ENCODE data around the gene GPR63. TPM values are rescaled to one million over a fixed set of nuclear protein-coding genes. Genes with fewer than 3 reads are reported as not detected.

GPR63 gene
- total RNA-seq, 6 experiments from 2014 or later, result 0.02 to 0.16 (median 0.07) TPM; not detected in 2

DNA sequence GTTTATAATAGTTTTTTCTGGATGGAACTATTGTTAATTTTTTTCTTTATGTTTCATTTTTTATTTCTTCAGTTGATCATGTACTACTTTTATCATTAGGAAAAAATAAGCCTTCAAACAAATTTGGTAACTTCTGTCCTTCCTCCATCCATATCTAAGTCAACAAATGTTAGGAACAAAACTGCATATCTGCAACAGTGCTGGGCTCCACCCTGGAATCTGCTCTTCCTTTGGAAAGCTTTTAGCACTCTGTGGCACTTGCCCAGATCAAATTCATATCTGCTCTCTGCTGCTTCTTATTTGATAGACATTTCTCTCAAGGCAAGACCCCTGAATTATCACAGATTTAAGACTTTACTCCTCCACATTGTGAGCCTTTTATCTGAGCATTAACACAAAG is 24.3 kb upstream of the GPR63 start:
- intact Hi-C loops (cut with DNase I), result no loop called here
- Histone ChIP-seq H3K27ac (no peak overlapping the region), H3K36me3 (no peaks in the 10 kb centered on the region), H3K4me3 (no peak overlapping the region), H3K9me3 (no peaks in the 10 kb centered on the region), H3K4me1 (no peaks in the 10 kb centered on the region), H3K27me3 (no peaks in the 10 kb centered on the region)
- DNase-seq (no peak), ATAC-seq (no peak)
- TF ChIP-seq POLR2A (IDR thresholded peaks at IDR 0.05), result no peak
- TF ChIP-seq, protein P1, sequence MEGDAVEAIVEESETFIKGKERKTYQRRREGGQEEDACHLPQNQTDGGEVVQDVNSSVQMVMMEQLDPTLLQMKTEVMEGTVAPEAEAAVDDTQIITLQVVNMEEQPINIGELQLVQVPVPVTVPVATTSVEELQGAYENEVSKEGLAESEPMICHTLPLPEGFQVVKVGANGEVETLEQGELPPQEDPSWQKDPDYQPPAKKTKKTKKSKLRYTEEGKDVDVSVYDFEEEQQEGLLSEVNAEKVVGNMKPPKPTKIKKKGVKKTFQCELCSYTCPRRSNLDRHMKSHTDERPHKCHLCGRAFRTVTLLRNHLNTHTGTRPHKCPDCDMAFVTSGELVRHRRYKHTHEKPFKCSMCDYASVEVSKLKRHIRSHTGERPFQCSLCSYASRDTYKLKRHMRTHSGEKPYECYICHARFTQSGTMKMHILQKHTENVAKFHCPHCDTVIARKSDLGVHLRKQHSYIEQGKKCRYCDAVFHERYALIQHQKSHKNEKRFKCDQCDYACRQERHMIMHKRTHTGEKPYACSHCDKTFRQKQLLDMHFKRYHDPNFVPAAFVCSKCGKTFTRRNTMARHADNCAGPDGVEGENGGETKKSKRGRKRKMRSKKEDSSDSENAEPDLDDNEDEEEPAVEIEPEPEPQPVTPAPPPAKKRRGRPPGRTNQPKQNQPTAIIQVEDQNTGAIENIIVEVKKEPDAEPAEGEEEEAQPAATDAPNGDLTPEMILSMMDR (IDR thresholded peaks at IDR 0.05), result no peak

DNA sequence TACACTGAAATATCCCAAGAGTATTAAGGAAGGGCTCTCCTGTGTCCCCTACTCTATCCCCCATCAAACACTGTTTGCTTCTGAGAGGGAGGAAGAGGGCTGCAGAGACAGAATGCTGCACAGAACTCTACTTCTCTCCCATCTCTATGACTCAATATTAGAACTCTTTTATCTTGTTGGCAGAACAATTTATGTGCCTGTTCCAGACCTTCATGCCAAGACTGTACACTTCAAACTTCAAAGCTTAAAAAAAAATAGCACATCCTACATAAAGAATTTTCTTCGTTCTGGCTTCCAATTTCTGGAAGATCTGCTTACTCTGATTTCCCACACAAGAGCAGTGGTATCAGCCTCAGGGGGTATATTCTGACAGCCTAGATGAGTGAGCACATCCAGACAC is 19.6 kb upstream of the GPR63 start:
- Histone ChIP-seq H3K9me3 (no peaks in the 10 kb centered on the region), H3K4me3 (no peak overlapping the region), H3K4me1 (no peaks in the 10 kb centered on the region), H3K36me3 (no peaks in the 10 kb centered on the region), H3K27me3 (no peaks in the 10 kb centered on the region), H3K27ac (no peak overlapping the region)
- intact Hi-C loops (cut with DNase I), result no loop called here
- DNase-seq, result no peak
- no peak for TF ChIP-seq POLR2A (IDR thresholded peaks at IDR 0.05)
- TF ChIP-seq, protein P1 (IDR thresholded peaks at IDR 0.05), result no peak
- WGBS (ENCODE audit: insufficient coverage, low coverage, low lambda C conversion rate, missing lambda C conversion rate), result 44% methylated on average over 1 of the region's 1 CpG
- no peak for ATAC-seq

DNA sequence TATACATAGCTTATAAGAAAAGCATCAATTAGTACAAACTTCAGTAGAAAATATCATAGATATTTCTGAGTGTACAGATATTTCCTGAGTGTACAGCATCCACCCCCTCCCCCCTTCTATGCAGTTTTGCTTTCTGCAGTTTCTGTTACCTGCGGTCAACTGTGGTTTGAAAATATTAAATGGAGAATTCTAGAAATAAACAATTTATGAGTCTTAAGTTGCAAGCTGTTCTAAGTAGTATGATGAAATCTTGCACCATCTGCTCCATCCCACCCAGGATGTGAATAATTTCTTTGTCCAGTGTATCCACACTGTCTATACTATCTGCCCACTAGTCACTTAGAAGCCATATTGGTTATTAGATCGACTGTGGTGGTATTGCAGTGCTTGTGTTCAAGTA is 15.8 kb upstream of the GPR63 start:
- ATAC-seq, result no peak
- H3K27ac ChIP-seq, result no peak overlapping the region
- WGBS (ENCODE audit: insufficient coverage, low coverage, low lambda C conversion rate, missing lambda C conversion rate), result 53% methylated on average over 2 of the region's 2 CpGs
- no peaks in the 10 kb centered on the region for H3K27me3 ChIP-seq
- no peaks in the 10 kb centered on the region for H3K4me1 ChIP-seq
- H3K9me3 ChIP-seq, result no peaks in the 10 kb centered on the region
- TF ChIP-seq, protein P1 (IDR thresholded peaks at IDR 0.05), result no peak
- TF ChIP-seq POLR2A (IDR thresholded peaks at IDR 0.05), result no peak
- H3K4me3 ChIP-seq, result no peak overlapping the region
- H3K36me3 ChIP-seq, result no peaks in the 10 kb centered on the region
- DNase-seq, result no peak
- intact Hi-C loops (cut with DNase I), result no loop called here

DNA sequence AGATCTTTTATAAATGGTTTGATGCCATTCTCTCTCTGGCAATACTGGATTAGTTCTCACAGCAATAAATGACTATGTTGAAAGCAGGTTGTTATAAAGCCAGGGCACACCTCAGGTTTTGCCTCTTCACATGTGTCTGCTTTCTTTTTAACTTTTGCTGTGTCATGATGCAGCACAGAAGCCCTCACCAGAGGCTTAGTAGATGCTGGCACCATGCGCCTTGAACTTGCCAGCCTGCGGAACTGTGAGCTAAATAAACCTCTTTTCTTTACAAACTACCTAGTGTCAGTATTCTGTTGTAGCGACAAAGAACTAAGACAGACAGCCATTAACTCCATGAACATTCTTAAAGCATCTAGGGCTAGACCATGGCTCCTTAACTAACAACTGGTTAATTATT is 15.3 kb upstream of the GPR63 start:
- H3K4me3 ChIP-seq, result no peak overlapping the region
- no peaks in the 10 kb centered on the region for H3K4me1 ChIP-seq
- no peaks in the 10 kb centered on the region for H3K36me3 ChIP-seq
- no peak for TF ChIP-seq POLR2A (IDR thresholded peaks at IDR 0.05)
- TF ChIP-seq, protein P1 (IDR thresholded peaks at IDR 0.05), result no peak
- H3K27ac ChIP-seq, result no peak overlapping the region
- H3K27me3 ChIP-seq, result no peaks in the 10 kb centered on the region
- no peak for ATAC-seq
- intact Hi-C loops (cut with DNase I), result no loop called here
- DNase-seq, result no peak
- 69% methylated on average over 3 of the region's 3 CpGs for WGBS (ENCODE audit: insufficient coverage, low coverage, low lambda C conversion rate, missing lambda C conversion rate)
- no peaks in the 10 kb centered on the region for H3K9me3 ChIP-seq

DNA sequence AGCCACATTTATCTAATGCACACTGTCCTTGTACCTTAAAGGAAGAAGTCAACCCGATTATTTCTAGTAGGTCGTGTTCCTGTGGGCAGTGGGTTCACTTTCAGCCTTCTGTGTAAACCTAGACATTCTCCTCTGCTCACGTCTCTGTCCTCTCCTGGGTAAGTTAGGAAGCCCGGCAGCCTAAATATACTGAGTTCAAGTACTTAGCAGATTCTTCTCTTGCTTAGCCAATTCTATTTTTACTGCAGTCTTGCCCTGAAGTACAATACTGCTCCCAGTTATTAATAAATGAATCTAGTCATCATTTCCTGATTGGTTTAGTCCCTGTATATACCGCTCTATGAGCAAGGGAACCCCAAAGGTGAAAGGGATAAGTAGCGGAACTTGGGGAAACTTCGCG is 14.6 kb upstream of the GPR63 start:
- intact Hi-C loops (cut with DNase I), result no loop called here
- WGBS (ENCODE audit: insufficient coverage, low coverage, low lambda C conversion rate, missing lambda C conversion rate), result 77% methylated on average over 7 of the region's 8 CpGs
- TF ChIP-seq POLR2A (IDR thresholded peaks at IDR 0.05), result no peak
- TF ChIP-seq, protein P1 (IDR thresholded peaks at IDR 0.05), result no peak
- Histone ChIP-seq H3K4me3 (no peak overlapping the region), H3K27me3 (no peaks in the 10 kb centered on the region), H3K36me3 (no peaks in the 10 kb centered on the region), H3K9me3 (no peaks in the 10 kb centered on the region), H3K4me1 (no peaks in the 10 kb centered on the region), H3K27ac (no peak overlapping the region)
- DNase-seq (no peak), ATAC-seq (no peak)
